Neuronal stem cell (in vitro differentiated cells): Measurements from ENCODE around the gene STARD13.

Experiments
- DNase-seq: peaks from one replicate; pipeline ENCODE4 v3.0.0-alpha.2; 2013; ENCODE audit warnings: low spot score
- H2AFZ ChIP-seq: one replicate; pipeline ENCODE4 v1.6.1; 2013; ENCODE audit warnings: mild to moderate bottlenecking, low read length, inconsistent platforms
- H2AK5ac ChIP-seq: 2 replicates; pipeline ENCODE4 v1.6.1; 2013; ENCODE audit warnings: low read depth, mild to moderate bottlenecking, inconsistent platforms, low read length, moderate library complexity, mixed read lengths
- H2BK120ac ChIP-seq: 2 replicates; pipeline ENCODE4 v1.6.1; 2013; ENCODE audit warnings: low read depth, mild to moderate bottlenecking, inconsistent platforms, low read length, moderate library complexity, mixed read lengths
- H2BK12ac ChIP-seq: one replicate; pipeline ENCODE4 v1.6.1; 2013; ENCODE audit warnings: low read length, inconsistent platforms
- H2BK15ac ChIP-seq: 2 replicates; pipeline ENCODE4 v1.6.1; 2013; ENCODE audit warnings: mild to moderate bottlenecking, low read length, inconsistent platforms, mixed read lengths
- H2BK5ac ChIP-seq: one replicate; pipeline ENCODE4 v1.6.1; 2013; ENCODE audit warnings: inconsistent platforms, mild to moderate bottlenecking, low read length, moderate library complexity
- H3K14ac ChIP-seq: one replicate; pipeline ENCODE4 v1.6.1; 2013; ENCODE audit warnings: low read length, inconsistent platforms
- H3K18ac ChIP-seq: 2 replicates; pipeline ENCODE4 v1.6.1; 2013; ENCODE audit warnings: low read length, inconsistent platforms
- H3K23ac ChIP-seq: 2 replicates; pipeline ENCODE4 v1.6.1; 2013; ENCODE audit warnings: low read depth, mild to moderate bottlenecking, mixed read lengths, low read length, inconsistent platforms; ENCODE audit not compliant: poor library complexity
- H3K27ac ChIP-seq: replicated peaks from 3 replicates; pipeline ENCODE4 v1.5.1; 2013; ENCODE audit warnings: low read length, inconsistent platforms
- H3K27me3 ChIP-seq, 3 experiments: 2 replicates each; pipeline ENCODE4 v1.6.1; 2013; ENCODE audit warnings: low read length in 3 of 3, mild to moderate bottlenecking in 2 of 3, inconsistent platforms in 1 of 3, low read depth in 1 of 3, mixed read lengths in 1 of 3, moderate library complexity in 1 of 3; ENCODE audit not compliant: control insufficient read depth in 3 of 3, insufficient read depth in 3 of 3
- H3K36me3 ChIP-seq, 2 donors: replicated peaks in 1 of 2; 2 replicates each; pipeline ENCODE4 v1.6.1; 2013; ENCODE audit warnings: low read length in 2 of 2; ENCODE audit not compliant: control insufficient read depth in 2 of 2, insufficient read depth in 2 of 2
- H3K4ac ChIP-seq: 2 replicates; pipeline ENCODE4 v1.6.1; 2013; ENCODE audit warnings: inconsistent platforms, mild to moderate bottlenecking, low read length, moderate library complexity
- H3K4me1 ChIP-seq, 2 donors: 1 replicate in 1 of 2; 2 replicates in 1 of 2; pipeline ENCODE4 v1.6.1; 2013; ENCODE audit warnings: low read length in 2 of 2, low read depth in 1 of 2; ENCODE audit not compliant: control insufficient read depth in 2 of 2, insufficient read depth in 1 of 2
- H3K4me2 ChIP-seq: one replicate; pipeline ENCODE4 v1.6.1; 2013; ENCODE audit warnings: mild to moderate bottlenecking, low read length, inconsistent platforms; ENCODE audit not compliant: insufficient read depth, poor library complexity, severe bottlenecking
- H3K4me3 ChIP-seq, 2 donors: 2 replicates each; pipeline ENCODE4 v1.5.1; 2013; ENCODE audit warnings: low read length in 2 of 2, mild to moderate bottlenecking in 2 of 2, inconsistent platforms in 1 of 2, moderate library complexity in 1 of 2
- H3K79me1 ChIP-seq: one replicate; pipeline ENCODE4 v1.6.1; 2013; ENCODE audit warnings: low read depth, mild to moderate bottlenecking, inconsistent platforms, low read length, moderate library complexity
- H3K9ac ChIP-seq: one replicate; pipeline ENCODE4 v1.6.1; 2013; ENCODE audit warnings: mild to moderate bottlenecking, low read depth, low read length, inconsistent platforms; ENCODE audit not compliant: poor library complexity
- H3K9me3 ChIP-seq, 2 donors: replicated peaks in 1 of 2; 2 replicates each; pipeline versions ENCODE3 to v1.6.1; 2013; ENCODE audit warnings: low read length in 2 of 2, mild to moderate bottlenecking in 2 of 2, inconsistent platforms in 1 of 2, low read depth in 1 of 2, mixed read lengths in 1 of 2, moderate library complexity in 1 of 2; ENCODE audit not compliant: control insufficient read depth in 2 of 2, insufficient read depth in 1 of 2
- H4K8ac ChIP-seq: one replicate; pipeline ENCODE4 v1.6.1; 2013; ENCODE audit warnings: low read depth, mild to moderate bottlenecking, inconsistent platforms, low read length, moderate library complexity
- H4K91ac ChIP-seq: one replicate; pipeline ENCODE4 v1.6.1; 2013; ENCODE audit warnings: low read length, low read depth, mild to moderate bottlenecking, inconsistent platforms; ENCODE audit not compliant: poor library complexity
- WGBS, 2 donors: extraction: QIAGEN DNeasy Blood & Tissue Kit; methylation state at CpG; one replicate each; pipeline ENCODE4 v1.1.7; 2013; ENCODE audit warnings: missing lambda C conversion rate in 2 of 2, mixed read lengths in 1 of 2; ENCODE audit not compliant: insufficient read length in 2 of 2, insufficient replicate concordance in 1 of 2; ENCODE audit errors: extremely low coverage in 2 of 2; 5-methylcytosine and 5-hydroxymethylcytosine counted together

Gene STARD13

GRCh38 chr13:33188093-33188882 lies 97.3 kb downstream of the STARD13 start:
- no peak overlapping the region for H2AFZ ChIP-seq
- H3K18ac ChIP-seq = no peak overlapping the region
- H4K91ac ChIP-seq = no peak overlapping the region
- no peak overlapping the region for H4K8ac ChIP-seq
- no peaks in the 10 kb centered on the region for H3K36me3 ChIP-seq
- H3K79me1 ChIP-seq = no peaks in the 10 kb centered on the region
- no peak overlapping the region for H2AK5ac ChIP-seq
- WGBS, 2 donors = no CpG with 5 or more reads among the region's 4 CpGs
- no peak overlapping the region for H3K4me2 ChIP-seq
- no peak overlapping the region for H2BK5ac ChIP-seq
- no peak overlapping the region for H3K9ac ChIP-seq
- H2BK120ac ChIP-seq = no peak overlapping the region
- no peak overlapping the region for H3K4me3 ChIP-seq
- H3K14ac ChIP-seq = no peak overlapping the region
- no peak overlapping the region for H3K23ac ChIP-seq
- no peaks in the 10 kb centered on the region for H3K27me3 ChIP-seq
- H3K9me3 ChIP-seq = no peaks in the 10 kb centered on the region
- no peak overlapping the region for H2BK15ac ChIP-seq
- no peak overlapping the region for H3K27ac ChIP-seq
- no peak overlapping the region for H3K4ac ChIP-seq
- no peak for DNase-seq
- H3K4me1 ChIP-seq = peaks cover 10 to 19% of the 10 kb centered on the region in 2 donors
- peak overlapping the region; percentile 14 for H2BK12ac ChIP-seq

GRCh38 chr13:33186861-33187291 lies 98.7 kb downstream of the STARD13 start:
- no peak for DNase-seq
- Histone ChIP-seq H2BK12ac (no peak overlapping the region), H3K23ac (no peak overlapping the region), H3K36me3 (no peaks in the 10 kb centered on the region), H3K9me3 (no peaks in the 10 kb centered on the region), H3K27me3 (no peaks in the 10 kb centered on the region), H4K8ac (no peak overlapping the region), H3K4me1 (peaks cover 9 to 19% of the 10 kb centered on the region in 2 donors), H3K4me3 (no peak overlapping the region), H4K91ac (no peak overlapping the region), H3K9ac (no peak overlapping the region), H2BK5ac (no peak overlapping the region), H3K14ac (no peak overlapping the region), H3K27ac (no peak overlapping the region), H3K4me2 (no peak overlapping the region), H2AK5ac (no peak overlapping the region), H3K18ac (no peak overlapping the region), H3K4ac (no peak overlapping the region), H3K79me1 (no peaks in the 10 kb centered on the region), H2AFZ (peak overlapping the region; percentile 60), H2BK120ac (no peak overlapping the region), H2BK15ac (no peak overlapping the region)
- no CpG with 5 or more reads among the region's 8 CpGs for WGBS, 2 donors

- Histone ChIP-seq H3K4ac (no peak overlapping the region), H3K9ac (no peak overlapping the region), H3K4me1 (peaks cover 9 to 19% of the 10 kb centered on the region in 2 donors), H3K23ac (no peak overlapping the region), H3K18ac (peak overlapping the region; percentile 8), H4K8ac (no peak overlapping the region), H2BK120ac (no peak overlapping the region), H3K27me3 (no peaks in the 10 kb centered on the region), H2AFZ (peak overlapping the region; percentile 41), H3K14ac (no peak overlapping the region), H3K4me3 (no peak overlapping the region), H3K79me1 (no peaks in the 10 kb centered on the region), H2BK5ac (no peak overlapping the region), H3K9me3 (no peaks in the 10 kb centered on the region), H2AK5ac (no peak overlapping the region), H3K36me3 (no peaks in the 10 kb centered on the region), H2BK15ac (no peak overlapping the region), H3K27ac (no peak overlapping the region), H3K4me2 (no peak overlapping the region), H4K91ac (no peak overlapping the region), H2BK12ac (no peak overlapping the region)
- no peak for DNase-seq
- no CpG with 5 or more reads among the region's 6 CpGs for WGBS, 2 donors
Observed at GRCh38 chr13:33185853-33186252, 99.7 kb downstream of the STARD13 start.

GRCh38 chr13:33184530-33184929 lies 101.0 kb downstream of the STARD13 start:
- Histone ChIP-seq H3K9me3 (no peaks in the 10 kb centered on the region), H3K4ac (no peak overlapping the region), H3K27ac (no peak overlapping the region), H3K4me3 (no peak overlapping the region), H2BK120ac (no peak overlapping the region), H2BK15ac (no peak overlapping the region), H3K23ac (no peak overlapping the region), H3K36me3 (no peaks in the 10 kb centered on the region), H3K27me3 (no peaks in the 10 kb centered on the region), H2BK12ac (no peak overlapping the region), H2AK5ac (no peak overlapping the region), H4K91ac (no peak overlapping the region), H2BK5ac (no peak overlapping the region), H3K4me2 (no peak overlapping the region), H3K18ac (no peak overlapping the region), H3K4me1 (peaks cover 9 to 19% of the 10 kb centered on the region in 2 donors), H3K79me1 (no peaks in the 10 kb centered on the region), H4K8ac (no peak overlapping the region), H3K9ac (no peak overlapping the region), H2AFZ (peak overlapping the region; percentile 39), H3K14ac (no peak overlapping the region)
- DNase-seq = no peak
- WGBS, 2 donors = no CpG with 5 or more reads among the region's 2 CpGs
